ENCODE measurements around the gene TNFAIP1. TPM values are rescaled to one million over a fixed set of nuclear protein-coding genes. Genes with fewer than 3 reads are reported as not detected.

The TNFAIP1 gene
- total RNA-seq, 1 experiment from 2014 or later, result 34.6 TPM

Other genes with a start within 250 kb of the TNFAIP1 start
- gene TMEM97, start 16.6 kb upstream of the TNFAIP1 start, total RNA-seq (2014; rRNA removed; shearing (Covaris generic)), result 301 and 322 TPM in 2 replicates
- gene IFT20, start 289 bp upstream of the TNFAIP1 start, total RNA-seq (2014; rRNA removed; shearing (Covaris generic)), result 28.8 and 33.2 TPM in 2 replicates
- gene POLDIP2, start 21.8 kb downstream of the TNFAIP1 start, total RNA-seq (2014; rRNA removed; shearing (Covaris generic)), result 95.1 and 102 TPM in 2 replicates
- not detected in 2 replicates for gene SEBOX, start 29.4 kb downstream of the TNFAIP1 start, total RNA-seq (2014; rRNA removed; shearing (Covaris generic))
- 0.08 and 0.16 TPM in 2 replicates for gene VTN, start 34.5 kb downstream of the TNFAIP1 start, total RNA-seq (2014; rRNA removed; shearing (Covaris generic))
- gene SARM1, start 35.9 kb downstream of the TNFAIP1 start, total RNA-seq (2014; rRNA removed; shearing (Covaris generic)), result 14.9 and 16.1 TPM in 2 replicates
- gene SLC46A1, start 70.5 kb downstream of the TNFAIP1 start, total RNA-seq (2014; rRNA removed; shearing (Covaris generic)), result 10.6 and 11.0 TPM in 2 replicates
- gene SLC13A2, start 137.9 kb downstream of the TNFAIP1 start, total RNA-seq (2014; rRNA removed; shearing (Covaris generic)), result not detected in 2 replicates
- not detected in 2 replicates for gene FOXN1, start 170.6 kb downstream of the TNFAIP1 start, total RNA-seq (2014; rRNA removed; shearing (Covaris generic))
- gene UNC119, start 216.9 kb downstream of the TNFAIP1 start, total RNA-seq (2014; rRNA removed; shearing (Covaris generic)), result 53.7 and 58.7 TPM in 2 replicates
- gene PIGS, start 235.8 kb downstream of the TNFAIP1 start, total RNA-seq (2014; rRNA removed; shearing (Covaris generic)), result 38.0 and 41.8 TPM in 2 replicates
- gene ALDOC, start 241.1 kb downstream of the TNFAIP1 start, total RNA-seq (2014; rRNA removed; shearing (Covaris generic)), result 0.18 and 0.47 TPM in 2 replicates

Measured in SJCRH30 (cell line).